Adrenal gland (tissue), 5 donors: ENCODE data around the gene MAP7.
"Not testable (repeated sequence)": the region's sequence is repeated elsewhere in the genome, so short reads cannot be mapped to it uniquely, and the experiment has no call there.

Source experiments
- CTCF ChIP-seq, 6 experiments: fragments of 450-650 bp in 4 of 6; fragments of 200-600 bp in 2 of 6; sonication (generic) in 1 of 6; IDR thresholded peaks; 1 replicate in 5 of 6; 2 replicates in 1 of 6; pipeline versions ENCODE4 v1.5.1 to v1.8.0; 2016 to 2021; ENCODE audit warnings: antibody characterized with exemption in 6 of 6, mild to moderate bottlenecking in 2 of 6, moderate library complexity in 1 of 6
- POLR2A ChIP-seq, 2 donors: fragments of 450-650 bp; IDR thresholded peaks; one replicate each; pipeline ENCODE4 v1.6.1; 2017; ENCODE audit warnings: antibody characterized with exemption in 2 of 2, mild to moderate bottlenecking in 2 of 2, moderate library complexity in 1 of 2
- donor health status: DM: no; HTN: no; CAD: no.

- TF ChIP-seq CTCF, POLR2A (IDR thresholded peaks at IDR 0.05): not testable (repeated sequence)
These were observed 35.3 kb upstream of the MAP7 start for GRCh38 chr6:136585523-136585922.
